Keratinocyte (primary cell): ENCODE results near the gene CYP2D6. TPM values are rescaled to one million over a fixed set of nuclear protein-coding genes. Genes with fewer than 3 reads are reported as not detected.
"Not testable (repeated sequence)": the region's sequence is repeated elsewhere in the genome, so short reads cannot be mapped to it uniquely, and the experiment has no call there.

Source experiments
- DNase-seq: peaks from one replicate; pipeline ENCODE4 v3.0.0-alpha.2; 2011; ENCODE audit warnings: low read depth, missing footprints, low spot score
- FAIRE-seq: peaks from 2 replicates; lab custom pipeline; 2011; peaks lifted over from hg19 to GRCh38; lab: Jason Lieb, UNC
- H2AFZ ChIP-seq: 2 replicates; pipeline ENCODE4 v1.6.0; 2012; ENCODE audit warnings: low read length, control low read depth, inconsistent platforms; ENCODE audit not compliant: control insufficient read depth
- H3K27ac ChIP-seq: 2 replicates; pipeline ENCODE4 v1.5.1; 2011; ENCODE audit warnings: low read length; ENCODE audit not compliant: control insufficient read depth, insufficient read depth
- H3K27me3 ChIP-seq: 3 replicates; pipeline ENCODE4 v1.6.0; 2011; ENCODE audit warnings: low read length; ENCODE audit not compliant: control insufficient read depth, insufficient read depth; ENCODE audit errors: extremely low read depth
- H3K36me3 ChIP-seq, 2 experiments: 2 replicates in 1 of 2; 3 replicates in 1 of 2; pipeline ENCODE4 v1.5.1; 2011; ENCODE audit warnings: low read length in 2 of 2, mild to moderate bottlenecking in 1 of 2; ENCODE audit not compliant: control insufficient read depth in 2 of 2, insufficient read depth in 2 of 2; ENCODE audit errors: extremely low read depth in 1 of 2
- H3K4me1 ChIP-seq: 3 replicates; pipeline ENCODE4 v1.5.1; 2011; ENCODE audit warnings: low read length; ENCODE audit not compliant: control insufficient read depth, insufficient read depth; ENCODE audit errors: extremely low read depth
- H3K4me2 ChIP-seq: 3 replicates; pipeline ENCODE4 v1.6.0; 2011; ENCODE audit warnings: low read depth, low read length; ENCODE audit not compliant: control insufficient read depth, insufficient read depth; ENCODE audit errors: extremely low read depth
- H3K4me3 ChIP-seq, 3 experiments: fragments of 200-600 bp in 1 of 3; sonication (generic) in 1 of 3; 2 replicates in 2 of 3; 3 replicates in 1 of 3; pipeline ENCODE4 v1.5.1; 2011 to 2016; ENCODE audit warnings: low read length in 3 of 3, mild to moderate bottlenecking in 3 of 3, control low read depth in 2 of 3, inconsistent platforms in 1 of 3, low read depth in 1 of 3, mixed read lengths in 1 of 3, mixed run types in 1 of 3, moderate library complexity in 1 of 3; ENCODE audit not compliant: control insufficient read depth in 2 of 3, insufficient read depth in 2 of 3; ENCODE audit errors: extremely low read depth in 1 of 3
- H3K79me2 ChIP-seq: 2 replicates; pipeline ENCODE4 v1.6.0; 2012; ENCODE audit warnings: low read length; ENCODE audit not compliant: control insufficient read depth, insufficient read depth
- H3K9ac ChIP-seq: 3 replicates; pipeline ENCODE4 v1.6.0; 2011; ENCODE audit warnings: low read length; ENCODE audit not compliant: control insufficient read depth, insufficient read depth; ENCODE audit errors: extremely low read depth
- H3K9me1 ChIP-seq: 3 replicates; pipeline ENCODE4 v1.6.0; 2011; ENCODE audit warnings: low read length; ENCODE audit not compliant: control insufficient read depth, insufficient read depth; ENCODE audit errors: extremely low read depth
- H3K9me3 ChIP-seq: 2 replicates; pipeline ENCODE4 v1.5.1; 2012; ENCODE audit warnings: low read depth, low read length; ENCODE audit not compliant: control insufficient read depth
- H4K20me1 ChIP-seq: 3 replicates; pipeline ENCODE4 v1.6.0; 2011; ENCODE audit warnings: low read length; ENCODE audit not compliant: control insufficient read depth, insufficient read depth; ENCODE audit errors: extremely low read depth
- CTCF ChIP-seq, 3 experiments: IDR thresholded peaks in 1 of 3; conservative IDR thresholded peaks in 1 of 3; optimal IDR thresholded peaks in 1 of 3; 2 replicates in 2 of 3; 3 replicates in 1 of 3; pipeline versions ENCODE3 to v1.5.1; 2011; ENCODE audit warnings: low read length in 3 of 3, mild to moderate bottlenecking in 3 of 3, moderate library complexity in 2 of 3, control low read depth in 1 of 3, inconsistent platforms in 1 of 3; ENCODE audit not compliant: insufficient read depth in 2 of 3; ENCODE audit errors: extremely low read depth in 1 of 3
- EZH2 ChIP-seq: IDR thresholded peaks from one replicate; pipeline ENCODE4 v1.6.1; 2012; ENCODE audit warnings: inconsistent platforms, mild to moderate bottlenecking, low read length, moderate library complexity
- dilution Hi-C: fragments of 300-500 bp; cut with MboI; formaldehyde crosslinking; loops from one replicate; pipeline ENCODE4 v1.7.0; 2020; ENCODE audit warnings: low sequenced_read_pairs; ENCODE audit not compliant: extremely low pct_ligation_motif_present
- polyA plus RNA-seq, 5 experiments: library from polyadenylated mRNA; depleted of rRNA in 3 of 5; stranded (reverse) in 3 of 5; stranded (forward) in 1 of 5; unstranded in 1 of 5; fragments of >200 nt; gene quantifications; 1 replicate in 1 of 5; 2 replicates in 3 of 5; 3 replicates in 1 of 5; pipeline versions ENCODE4 v1.2.1 to v1.2.3, GENCODE V29; 2011 to 2012; ENCODE audit warnings: missing spikeins in 2 of 5, low read depth in 1 of 5, low replicate concordance in 1 of 5

CYP2D6 gene
- polyA plus RNA-seq, 1 donor (not counting 4 experiments of a cell fraction or from before 2014, with no cell fraction given) = 0.81 TPM

DNA sequence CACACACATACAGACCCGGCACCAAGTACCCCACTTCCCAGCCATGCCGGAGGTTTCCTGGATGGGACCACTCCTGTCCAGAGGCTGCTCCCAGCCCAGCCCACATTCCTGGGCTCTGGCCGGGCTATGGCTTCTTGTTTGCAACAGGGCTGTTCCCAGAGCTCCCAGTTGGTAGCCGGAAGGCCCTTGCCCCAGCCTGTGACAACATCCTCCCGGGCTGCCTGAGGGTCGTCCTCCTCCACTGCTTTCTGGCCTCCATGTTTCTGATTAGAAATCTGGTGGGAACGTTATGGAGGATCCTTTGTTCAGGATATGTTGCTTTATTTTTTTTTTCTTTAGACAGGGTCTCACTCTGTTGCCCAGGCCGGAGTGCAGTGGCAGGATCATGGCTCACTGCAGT lies 952 bp upstream of the CYP2D6 start:
- FAIRE-seq (no peak), DNase-seq (no peak)
- H3K27me3 ChIP-seq = no peaks in the 10 kb centered on the region
- dilution Hi-C loops = no loop called here
- no peaks in the 10 kb centered on the region for H4K20me1 ChIP-seq
- peaks cover 6% of the 10 kb centered on the region for H3K4me1 ChIP-seq
- H3K4me3 ChIP-seq = no peak overlapping the region
- no peak overlapping the region for H2AFZ ChIP-seq
- no peak for TF ChIP-seq CTCF (optimal IDR thresholded peaks at IDR 0.05 in 1 of 3, IDR thresholded peaks at IDR 0.05 in 1 of 3, conservative IDR thresholded peaks at IDR 0.05 in 1 of 3; ENCODE audit: extremely low read depth in 1 of 3, insufficient read depth in 2 of 3, low read length in 3 of 3)
- TF ChIP-seq EZH2 = no peak
- H3K79me2 ChIP-seq = no peaks in the 10 kb centered on the region
- H3K36me3 ChIP-seq = no peaks in the 10 kb centered on the region
- H3K9me3 ChIP-seq = no peaks in the 10 kb centered on the region
- no peak overlapping the region for H3K9ac ChIP-seq
- no peaks in the 10 kb centered on the region for H3K9me1 ChIP-seq
- no peak overlapping the region for H3K27ac ChIP-seq
- no peak overlapping the region for H3K4me2 ChIP-seq

GRCh38 chr22:42130182-42130581 lies 428 bp downstream of the CYP2D6 start:
- H2AFZ ChIP-seq, H3K27me3 ChIP-seq, H3K4me1 ChIP-seq, H3K9me3 ChIP-seq, H3K4me3 ChIP-seq, H3K9ac ChIP-seq, FAIRE-seq, H3K4me2 ChIP-seq, dilution Hi-C loops, H3K79me2 ChIP-seq, DNase-seq, H3K36me3 ChIP-seq, H3K9me1 ChIP-seq, H3K27ac ChIP-seq, H4K20me1 ChIP-seq: not testable (repeated sequence)

- H3K36me3 ChIP-seq, H3K4me1 ChIP-seq, H4K20me1 ChIP-seq, H3K9ac ChIP-seq, dilution Hi-C loops, H3K4me2 ChIP-seq, H3K4me3 ChIP-seq, FAIRE-seq, H3K9me1 ChIP-seq, H3K27ac ChIP-seq, H2AFZ ChIP-seq, H3K27me3 ChIP-seq, DNase-seq, H3K79me2 ChIP-seq, H3K9me3 ChIP-seq: not testable (repeated sequence)
These were observed 1.6 kb downstream of the CYP2D6 start for GRCh38 chr22:42128776-42129694.

GRCh38 chr22:42128007-42128406 lies 2.6 kb downstream of the CYP2D6 start:
- H3K9me3 ChIP-seq, H3K36me3 ChIP-seq, H3K4me1 ChIP-seq, H3K4me2 ChIP-seq, H3K9ac ChIP-seq, H3K4me3 ChIP-seq, FAIRE-seq, H4K20me1 ChIP-seq, dilution Hi-C loops, H3K9me1 ChIP-seq, H3K79me2 ChIP-seq, DNase-seq, H2AFZ ChIP-seq, H3K27ac ChIP-seq, H3K27me3 ChIP-seq: not testable (repeated sequence)
